8988T (cell line): ENCODE results near the gene RASA2.
"Not testable (repeated sequence)": the region's sequence is repeated elsewhere in the genome, so short reads cannot be mapped to it uniquely, and the experiment has no call there.

Experiments
- DNase-seq: peaks from one replicate; pipeline ENCODE4 v3.0.0; 2011

RASA2 gene

DNA sequence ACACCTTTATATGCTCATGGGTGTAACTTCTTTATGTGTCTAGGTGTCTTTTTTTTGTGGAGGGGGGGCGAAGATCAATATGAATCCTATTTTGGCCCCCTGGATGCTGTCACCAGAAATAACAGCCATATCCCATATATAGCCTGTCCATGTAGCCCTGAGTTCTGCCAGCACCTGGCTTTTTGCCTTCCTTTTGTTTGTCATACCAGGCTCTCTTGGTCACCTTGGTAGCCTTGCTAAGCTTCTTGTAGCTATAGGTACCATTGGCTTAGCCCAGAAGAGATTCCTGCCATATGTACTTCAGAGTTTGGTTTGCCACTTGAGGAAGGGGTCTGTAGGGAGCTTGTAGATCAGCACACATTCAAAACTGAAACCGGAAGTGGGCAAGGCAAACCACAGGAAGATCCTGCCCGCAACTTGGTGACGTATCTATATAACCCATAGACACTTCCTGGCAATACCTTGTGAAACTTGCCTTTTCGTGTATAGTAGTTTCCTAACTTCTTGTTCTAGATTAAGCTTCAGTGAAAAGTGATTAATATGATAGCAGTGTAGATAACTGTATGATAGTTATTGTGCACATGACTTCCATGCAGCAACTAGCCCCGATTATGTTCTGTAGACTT lies 11.9 kb downstream of the RASA2 start:
- DNase-seq, result no peak

DNA sequence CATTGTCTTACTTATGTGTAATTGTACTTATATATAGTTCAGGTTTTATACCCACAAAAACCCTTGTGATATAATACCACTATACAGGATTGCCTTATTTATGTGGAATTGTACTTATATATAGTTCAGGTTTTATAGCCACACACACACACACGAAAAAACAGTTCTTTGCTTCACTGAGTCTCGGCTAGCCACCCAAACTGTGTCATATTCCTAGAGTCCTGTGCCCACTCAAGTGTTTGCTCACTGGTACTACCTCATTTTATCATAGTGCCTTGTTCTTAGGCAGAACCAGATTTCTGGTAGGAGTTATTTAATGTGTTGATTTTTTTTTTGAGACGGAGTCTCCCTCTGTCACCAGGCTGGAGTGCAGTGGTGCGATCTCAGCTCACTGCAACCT lies 12.5 kb downstream of the RASA2 start:
- no peak for DNase-seq

- DNase-seq, result no peak
Observed at GRCh38 chr3:141499965-141500364, 13.1 kb downstream of the RASA2 start.

DNA sequence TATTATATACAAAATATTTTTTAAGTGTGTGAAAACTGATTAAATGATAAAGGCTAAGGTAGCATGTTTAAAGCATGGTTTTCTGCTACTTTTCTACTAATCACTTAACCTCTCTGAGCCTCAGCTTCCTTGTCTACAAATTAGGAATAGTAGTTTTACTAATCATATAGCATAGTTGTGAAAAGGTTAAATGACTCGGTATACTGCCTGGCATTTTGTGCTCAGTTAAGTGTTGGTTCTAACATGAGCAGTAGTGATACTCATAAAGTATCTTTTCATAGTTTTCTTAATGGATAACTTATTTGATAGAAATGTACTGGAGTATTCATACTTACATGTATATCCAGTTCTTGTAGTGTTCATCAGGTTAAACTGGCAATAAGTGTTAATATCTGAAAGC lies 13.6 kb downstream of the RASA2 start:
- DNase-seq, result no peak

- no peak for DNase-seq
Observed at GRCh38 chr3:141505166-141505565, 18.3 kb downstream of the RASA2 start.

DNA sequence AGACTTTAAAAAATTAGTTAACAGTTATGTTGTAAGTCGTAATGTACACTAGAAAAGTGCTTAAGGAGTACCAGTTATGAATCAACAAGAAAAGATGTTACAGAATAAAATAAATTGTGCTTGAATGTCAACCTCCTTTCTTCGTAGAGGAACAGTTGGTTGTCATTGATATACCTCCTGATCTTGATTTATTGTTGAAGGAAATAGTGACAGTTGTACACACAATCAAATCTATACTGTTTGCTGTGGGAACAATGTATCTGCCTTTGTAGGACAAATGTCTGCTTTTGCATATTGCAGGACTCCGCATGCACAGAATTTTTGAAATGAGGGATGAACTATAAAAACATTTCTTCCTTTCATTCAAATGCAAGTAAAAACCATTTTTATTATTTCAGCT lies 19.2 kb downstream of the RASA2 start:
- no peak for DNase-seq

- no peak for DNase-seq
Observed at GRCh38 chr3:141507392-141508066, 20.7 kb downstream of the RASA2 start.

- no peak for DNase-seq
Observed at GRCh38 chr3:141508067-141508436, 21.2 kb downstream of the RASA2 start.

- DNase-seq, result no peak
Observed at GRCh38 chr3:141511361-141511760, 24.5 kb downstream of the RASA2 start.

- no peak for DNase-seq
Observed at GRCh38 chr3:141514382-141514781, 27.6 kb downstream of the RASA2 start.

- DNase-seq, result no peak
Observed at GRCh38 chr3:141519587-141519986, 32.8 kb downstream of the RASA2 start.

GRCh38 chr3:141521781-141522180 lies 35.0 kb downstream of the RASA2 start:
- DNase-seq, result no peak

GRCh38 chr3:141523615-141524375 lies 37.0 kb downstream of the RASA2 start:
- no peak for DNase-seq

DNA sequence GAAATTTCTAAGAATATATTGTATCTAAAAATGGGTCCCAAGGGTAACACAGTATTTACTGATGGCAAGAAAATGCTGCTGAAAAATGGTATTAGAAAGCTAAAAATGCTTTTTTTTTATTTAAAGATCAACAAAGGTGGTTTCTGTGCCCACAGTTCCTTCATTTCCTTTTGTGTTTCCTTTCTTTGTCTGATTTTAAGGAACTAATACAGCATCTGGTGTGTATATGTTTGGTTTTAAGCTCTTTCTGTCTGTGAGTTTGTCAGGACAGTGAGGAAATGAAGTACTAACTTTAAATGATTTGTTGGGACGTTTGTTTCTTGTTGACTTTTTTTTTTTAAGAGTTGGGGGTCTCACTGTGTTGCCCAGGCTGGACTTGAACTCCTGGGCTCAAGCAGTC lies 38.2 kb downstream of the RASA2 start:
- no peak for DNase-seq

GRCh38 chr3:141525814-141526213 lies 39.0 kb downstream of the RASA2 start:
- DNase-seq, result no peak

GRCh38 chr3:141526709-141527108 lies 39.9 kb downstream of the RASA2 start:
- DNase-seq, result no peak

DNA sequence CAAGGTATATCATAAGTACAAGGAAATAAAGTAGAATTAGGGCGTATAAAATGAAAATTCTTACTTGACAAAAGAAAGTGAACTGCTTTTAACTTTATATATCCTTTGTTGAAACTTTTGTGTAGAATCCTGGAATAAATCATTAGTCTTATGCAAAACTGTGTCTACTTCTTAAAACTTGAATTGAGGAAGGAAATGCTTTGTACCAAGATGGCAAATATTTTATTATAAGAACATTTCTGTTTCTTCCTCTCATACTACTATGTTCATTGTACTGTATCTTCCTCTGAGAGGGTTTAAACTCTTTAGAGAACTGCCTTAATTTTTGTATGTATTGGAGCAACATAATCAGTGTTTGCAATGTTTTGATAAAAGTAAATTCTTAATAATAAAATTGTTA lies 42.0 kb downstream of the RASA2 start:
- DNase-seq, result no peak

DNA sequence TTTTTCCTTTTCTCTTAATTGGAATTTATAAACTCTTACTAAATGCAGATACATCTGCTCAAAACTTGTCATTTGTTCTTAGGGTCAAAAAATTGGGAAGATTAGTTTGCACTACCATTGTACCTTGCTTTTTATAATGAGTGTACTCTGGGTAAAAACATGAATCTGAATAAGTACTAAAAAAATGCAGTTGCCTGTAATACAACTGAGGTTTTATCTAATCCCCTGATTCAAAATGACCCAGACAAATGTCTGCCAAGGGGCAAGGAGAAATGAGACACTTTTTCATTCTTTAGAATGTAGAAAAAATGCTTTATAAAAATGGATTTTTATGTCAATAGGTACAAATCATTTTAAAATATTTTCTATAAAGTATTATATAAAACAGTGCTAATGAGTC lies 42.4 kb downstream of the RASA2 start:
- no peak for DNase-seq

DNA sequence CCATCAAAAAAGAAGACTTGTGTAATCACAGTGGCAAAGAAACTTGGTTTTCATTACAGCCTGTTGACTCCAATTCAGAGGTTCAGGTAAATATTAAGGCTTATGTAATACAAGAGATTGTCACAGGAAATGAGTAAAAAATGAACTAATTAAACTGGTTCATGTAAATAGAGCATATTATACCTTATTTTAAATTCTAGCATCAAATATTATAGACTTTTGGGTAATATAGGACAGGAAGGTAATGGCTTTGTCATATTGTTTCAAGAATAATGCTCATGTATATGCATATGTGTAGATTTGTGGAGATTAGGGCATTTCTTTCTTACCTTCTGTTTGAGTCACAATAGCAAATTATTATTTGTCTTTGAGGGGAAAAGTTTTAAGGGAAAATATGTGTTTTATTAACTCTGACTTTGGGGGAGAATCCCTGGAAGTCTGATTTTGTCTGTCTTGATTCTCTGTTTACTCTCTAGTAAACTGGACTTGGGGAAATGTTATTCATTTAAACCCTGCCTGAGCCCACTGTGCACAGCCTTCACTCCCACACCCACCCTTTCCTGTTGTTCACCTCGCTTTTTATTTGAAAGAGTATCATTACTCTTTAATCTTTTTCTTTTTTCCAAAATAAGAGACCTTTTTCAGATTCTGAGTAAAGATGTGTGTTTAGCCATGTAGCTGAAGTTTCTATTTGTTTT lies 43.0 kb downstream of the RASA2 start:
- DNase-seq, result no peak

GRCh38 chr3:141530415-141530768 lies 43.6 kb downstream of the RASA2 start:
- DNase-seq, result no peak

DNA sequence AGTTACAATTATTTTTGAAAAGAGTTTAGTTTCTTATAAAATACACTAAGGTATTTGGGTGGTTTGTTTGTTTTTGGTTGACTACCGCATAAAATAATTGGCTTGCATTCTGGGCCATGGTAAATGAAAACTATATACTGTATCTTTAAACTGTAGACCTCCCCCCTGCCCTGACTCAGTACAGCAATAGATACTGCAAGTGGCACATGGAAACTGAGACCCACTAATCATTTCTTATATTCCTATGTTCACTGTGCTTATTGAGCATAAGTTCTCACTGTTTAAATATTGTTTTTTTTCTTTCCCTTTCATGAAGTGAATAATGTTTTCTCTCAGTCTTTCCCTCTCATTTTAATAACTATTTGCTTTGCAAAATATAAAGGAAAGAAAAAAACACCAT lies 45.8 kb downstream of the RASA2 start:
- DNase-seq, result no peak

GRCh38 chr3:141536017-141536416 lies 49.2 kb downstream of the RASA2 start:
- DNase-seq, result not testable (repeated sequence)

DNA sequence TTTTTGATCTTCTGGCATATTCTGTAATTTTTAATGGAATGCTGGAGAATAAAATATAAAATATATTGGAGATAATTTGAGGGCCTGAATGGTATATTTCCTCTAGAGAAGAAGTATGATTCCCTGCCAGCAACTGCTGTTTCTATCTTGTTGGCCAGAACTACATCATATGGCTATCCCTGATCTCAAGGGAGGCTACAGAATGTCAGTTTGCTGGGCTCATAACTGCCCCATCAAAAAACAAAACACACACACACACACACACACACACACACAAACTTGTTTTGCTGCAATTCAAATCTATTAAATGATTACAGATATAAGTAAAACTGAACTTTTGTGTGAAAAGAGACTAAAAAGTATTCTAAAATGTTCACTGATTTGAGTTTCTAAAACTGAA lies 51.0 kb downstream of the RASA2 start:
- DNase-seq, result no peak
